GM23338 (cell line): ENCODE results near the gene PROSER2. TPM values are rescaled to one million over a fixed set of nuclear protein-coding genes. Genes with fewer than 3 reads are reported as not detected.

ENCODE experiments used
- ATAC-seq: fragments of 200-7000 bp; cut with Tn5 transposase; 3 replicates; pipeline ENCODE4 v1.9.1; 2020
- DNase-seq: peaks from one replicate; pipeline ENCODE4 v3.0.0-alpha.2; 2015; ENCODE audit warnings: low spot score
- H2AFZ ChIP-seq: fragments of 200-600 bp; sonication (generic); 2 replicates; pipeline ENCODE4 v1.8.0; 2016; ENCODE audit warnings: antibody characterized with exemption, mild to moderate bottlenecking, moderate library complexity
- H3F3A ChIP-seq: fragments of 200-600 bp; sonication (generic); replicated peaks from 2 replicates; pipeline ENCODE4 v1.8.0; 2017; ENCODE audit warnings: antibody characterized with exemption, mixed run types, low read depth
- H3K27ac ChIP-seq: fragments of 200-600 bp; sonication (generic); 2 replicates; pipeline ENCODE4 v1.6.1; 2016; ENCODE audit warnings: low read depth
- H3K27me3 ChIP-seq: fragments of 200-600 bp; sonication (generic); 2 replicates; pipeline ENCODE4 v1.8.0; 2016; ENCODE audit warnings: mild to moderate bottlenecking, mixed run types, moderate library complexity; ENCODE audit not compliant: insufficient read depth
- H3K36me3 ChIP-seq: fragments of 200-600 bp; sonication (generic); 2 replicates; pipeline ENCODE4 v1.8.0; 2016; ENCODE audit warnings: mild to moderate bottlenecking; ENCODE audit not compliant: insufficient read depth
- H3K4me1 ChIP-seq: fragments of 200-600 bp; sonication (generic); 2 replicates; pipeline ENCODE4 v1.8.0; 2016; ENCODE audit warnings: mild to moderate bottlenecking, moderate library complexity; ENCODE audit not compliant: insufficient read depth
- H3K4me2 ChIP-seq: fragments of 200-600 bp; sonication (generic); 2 replicates; pipeline ENCODE4 v1.7.1; 2017; ENCODE audit warnings: mixed run types
- H3K4me3 ChIP-seq: fragments of 200-600 bp; sonication (generic); 2 replicates; pipeline ENCODE4 v1.6.1; 2016; ENCODE audit warnings: mixed run types
- H3K79me2 ChIP-seq: fragments of 200-600 bp; sonication (generic); replicated peaks from 2 replicates; pipeline ENCODE4 v1.8.0; 2017; ENCODE audit warnings: mild to moderate bottlenecking; ENCODE audit not compliant: insufficient read depth
- H3K9me2 ChIP-seq: fragments of 200-600 bp; sonication (generic); 2 replicates; pipeline ENCODE4 v1.8.0; 2017; ENCODE audit not compliant: insufficient read depth
- H4K20me1 ChIP-seq: fragments of 200-600 bp; sonication (generic); replicated peaks from 2 replicates; pipeline ENCODE4 v1.8.0; 2017; ENCODE audit warnings: mild to moderate bottlenecking; ENCODE audit not compliant: insufficient read depth
- H3K27ac Mint-ChIP-seq: 2 replicates; pipeline ENCODE4 v1.8.0; 2020; ENCODE audit warnings: inconsistent platforms, mild to moderate bottlenecking, moderate library complexity, mixed read lengths
- H3K27me3 Mint-ChIP-seq: 3 replicates; pipeline ENCODE4 v1.8.0; 2022; ENCODE audit warnings: low read depth, mild to moderate bottlenecking, moderate library complexity, mixed read lengths, inconsistent platforms; ENCODE audit not compliant: insufficient read depth, poor library complexity
- H3K36me3 Mint-ChIP-seq: 3 replicates; pipeline ENCODE4 v1.8.0; 2021; ENCODE audit warnings: low read depth, mild to moderate bottlenecking, inconsistent platforms, moderate library complexity, mixed read lengths
- H3K4me1 Mint-ChIP-seq: 3 replicates; pipeline ENCODE4 v1.8.0; 2020; ENCODE audit warnings: mild to moderate bottlenecking, inconsistent platforms, mixed read lengths
- H3K4me3 Mint-ChIP-seq: 3 replicates; pipeline ENCODE4 v1.8.0; 2021; ENCODE audit warnings: moderate library complexity, mild to moderate bottlenecking, inconsistent platforms, mixed read lengths
- H3K9me3 Mint-ChIP-seq: 3 replicates; pipeline ENCODE4 v1.8.0; 2020; ENCODE audit warnings: moderate library complexity, mild to moderate bottlenecking, inconsistent platforms, mixed read lengths
- EZH2 ChIP-seq: fragments of 200-600 bp; sonication (generic); IDR thresholded peaks from one replicate; pipeline ENCODE4 v1.8.0; 2017; ENCODE audit warnings: antibody characterized with exemption, mild to moderate bottlenecking, low read depth; ENCODE audit not compliant: unreplicated experiment
- EZH2phosphoT487 ChIP-seq: fragments of 200-600 bp; sonication (generic); IDR thresholded peaks from one replicate; pipeline ENCODE4 v1.8.1; 2018; ENCODE audit warnings: antibody characterized with exemption; ENCODE audit not compliant: unreplicated experiment
- NANOG ChIP-seq: IDR thresholded peaks from 2 replicates; pipeline ENCODE4 v1.6.1; 2016; ENCODE audit warnings: antibody characterized with exemption, borderline replicate concordance
- POLR2AphosphoS5 ChIP-seq: IDR thresholded peaks from 2 replicates; pipeline ENCODE4 v1.6.1; 2016; ENCODE audit warnings: antibody characterized with exemption, low read depth
- STAT1 ChIP-seq: IDR thresholded peaks from one replicate; pipeline ENCODE4 v1.6.1; 2016; ENCODE audit warnings: antibody characterized with exemption; ENCODE audit not compliant: unreplicated experiment
- ZNF114 ChIP-seq: fragments of 250-450 bp; sonication (Bioruptor Pico); IDR thresholded peaks from 2 replicates; pipeline ENCODE4 v1.5.0; 2020; ENCODE audit warnings: mild to moderate bottlenecking, moderate library complexity
- ZNF331 ChIP-seq: fragments of 250-450 bp; sonication (Bioruptor Pico); IDR thresholded peaks from 2 replicates; pipeline ENCODE4 v1.5.0; 2020; ENCODE audit warnings: low read depth, mild to moderate bottlenecking, moderate library complexity
- polyA plus RNA-seq: library from polyadenylated mRNA; unstranded; fragments of >200 nt; fragmentation: Nextera tagmentation; extraction: Ambion mirVana; gene quantifications from 2 replicates; pipeline ENCODE4 v1.2.1, GENCODE V29; 2016
- total RNA-seq: library from RNA; depleted of rRNA; stranded (reverse); fragments of >200 nt; shearing (Covaris generic); gene quantifications from 2 replicates; pipeline ENCODE4 v1.2.3, GENCODE V29; 2014
- TF ChIP-seq, protein P1 (sequence below), 2 experiments: fragments of 200-600 bp in 1 of 2; sonication (generic) in 1 of 2; conservative IDR thresholded peaks; 2 replicates each; pipeline versions ENCODE4 v1.5.1 to v1.6.1; 2016 to 2017; ENCODE audit warnings: antibody characterized with exemption in 2 of 2, low read depth in 2 of 2, mild to moderate bottlenecking in 2 of 2, moderate library complexity in 1 of 2
- TF ChIP-seq, protein P2 (sequence below): IDR thresholded peaks from 2 replicates; pipeline ENCODE4 v1.6.1; 2016; ENCODE audit warnings: antibody characterized with exemption
- TF ChIP-seq, protein P3 (sequence below): fragments of 250-450 bp; sonication (Bioruptor Pico); IDR thresholded peaks from 2 replicates; pipeline ENCODE4 v1.5.0; 2020; ENCODE audit warnings: mild to moderate bottlenecking, moderate library complexity

The PROSER2 gene
- total and polyA plus RNA-seq, 2 experiments from 2014 or later: 4.2 to 10.8 TPM

DNA sequence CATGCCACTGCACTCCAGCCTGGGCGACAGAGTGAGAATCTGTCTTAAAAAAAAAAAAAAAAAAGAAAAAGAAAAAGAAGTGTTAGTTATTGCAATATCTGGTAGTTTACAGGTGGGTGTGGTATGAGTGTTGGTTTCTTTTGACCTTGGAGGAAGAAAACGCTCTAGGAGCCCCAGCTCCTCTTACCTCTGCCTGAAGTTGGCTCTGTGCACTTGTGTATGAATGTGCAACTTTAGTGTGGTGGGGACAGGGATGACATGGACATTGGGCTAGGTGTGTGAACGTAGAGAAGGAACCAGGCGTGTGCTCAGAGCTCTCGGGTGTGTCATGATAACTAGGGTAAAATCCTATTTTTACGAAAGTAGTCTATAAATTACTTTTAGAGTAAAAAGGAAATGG is 11.9 kb downstream of the PROSER2 start:
- Histone ChIP-seq H3F3A (no peaks in the 10 kb centered on the region), H3K36me3 (no peaks in the 10 kb centered on the region), H3K4me3 (no peak overlapping the region), H2AFZ (no peak overlapping the region), H3K9me2 (no peaks in the 10 kb centered on the region), H4K20me1 (no peaks in the 10 kb centered on the region), H3K79me2 (no peaks in the 10 kb centered on the region; the same call in 1 of the 2 replicates), H3K27ac (no peak overlapping the region), H3K4me1 (no peaks in the 10 kb centered on the region; the same call in 1 of the 2 replicates), H3K4me2 (no peak overlapping the region), H3K27me3 (no peaks in the 10 kb centered on the region)
- H3K27ac Mint-ChIP-seq: no peak overlapping the region
- H3K4me1 Mint-ChIP-seq: peaks cover 20% of the 10 kb centered on the region
- TF ChIP-seq, protein P1, sequence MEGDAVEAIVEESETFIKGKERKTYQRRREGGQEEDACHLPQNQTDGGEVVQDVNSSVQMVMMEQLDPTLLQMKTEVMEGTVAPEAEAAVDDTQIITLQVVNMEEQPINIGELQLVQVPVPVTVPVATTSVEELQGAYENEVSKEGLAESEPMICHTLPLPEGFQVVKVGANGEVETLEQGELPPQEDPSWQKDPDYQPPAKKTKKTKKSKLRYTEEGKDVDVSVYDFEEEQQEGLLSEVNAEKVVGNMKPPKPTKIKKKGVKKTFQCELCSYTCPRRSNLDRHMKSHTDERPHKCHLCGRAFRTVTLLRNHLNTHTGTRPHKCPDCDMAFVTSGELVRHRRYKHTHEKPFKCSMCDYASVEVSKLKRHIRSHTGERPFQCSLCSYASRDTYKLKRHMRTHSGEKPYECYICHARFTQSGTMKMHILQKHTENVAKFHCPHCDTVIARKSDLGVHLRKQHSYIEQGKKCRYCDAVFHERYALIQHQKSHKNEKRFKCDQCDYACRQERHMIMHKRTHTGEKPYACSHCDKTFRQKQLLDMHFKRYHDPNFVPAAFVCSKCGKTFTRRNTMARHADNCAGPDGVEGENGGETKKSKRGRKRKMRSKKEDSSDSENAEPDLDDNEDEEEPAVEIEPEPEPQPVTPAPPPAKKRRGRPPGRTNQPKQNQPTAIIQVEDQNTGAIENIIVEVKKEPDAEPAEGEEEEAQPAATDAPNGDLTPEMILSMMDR (conservative IDR thresholded peaks at IDR 0.05; ENCODE audit: low read depth in 2 of 2): no peak
- TF ChIP-seq EZH2phosphoT487 (no peak), ZNF114 (CRISPR knock-in tag) (no peak), NANOG (no peak), POLR2AphosphoS5 (no peak), EZH2 (no peak)
- ATAC-seq: no peak
- H3K4me3 Mint-ChIP-seq: no peak overlapping the region
- no peaks in the 10 kb centered on the region for H3K36me3 Mint-ChIP-seq
- no peaks in the 10 kb centered on the region for H3K9me3 Mint-ChIP-seq
- no peaks in the 10 kb centered on the region for H3K27me3 Mint-ChIP-seq
- DNase-seq: no peak

DNA sequence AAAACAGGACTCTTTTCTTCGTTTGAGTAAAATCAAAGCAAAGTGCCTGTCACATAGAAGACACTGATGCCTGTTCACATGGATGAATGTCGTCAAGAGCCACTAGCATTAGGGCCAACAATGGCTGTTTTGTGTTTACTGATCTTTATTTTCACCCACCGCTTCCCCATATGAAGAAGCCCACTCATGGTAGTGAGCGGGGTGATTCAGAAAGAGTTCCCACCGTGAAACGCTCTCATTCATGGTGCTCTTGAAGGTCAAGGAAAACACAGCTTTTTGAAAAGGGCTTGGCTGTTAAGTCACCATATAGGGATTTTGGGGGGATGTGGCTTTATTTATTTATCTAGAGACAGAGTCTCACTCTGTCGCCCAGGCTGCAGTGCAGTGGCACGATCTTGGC is 12.5 kb downstream of the PROSER2 start:
- no peaks in the 10 kb centered on the region for H3K9me2 ChIP-seq
- no peak overlapping the region for H2AFZ ChIP-seq
- H3K79me2 ChIP-seq: no peaks in the 10 kb centered on the region
- no peak overlapping the region for H3K27ac ChIP-seq
- Mint-ChIP-seq H3K9me3 (no peaks in the 10 kb centered on the region), H3K4me1 (peaks cover 14% of the 10 kb centered on the region), H3K27ac (no peak overlapping the region), H3K4me3 (no peak overlapping the region), H3K36me3 (no peaks in the 10 kb centered on the region), H3K27me3 (no peaks in the 10 kb centered on the region)
- H3K27me3 ChIP-seq: no peaks in the 10 kb centered on the region
- no peaks in the 10 kb centered on the region for H4K20me1 ChIP-seq
- DNase-seq (no peak), ATAC-seq (no peak)
- no peaks in the 10 kb centered on the region for H3K4me1 ChIP-seq
- no peak overlapping the region for H3K4me3 ChIP-seq
- no peak overlapping the region for H3K4me2 ChIP-seq
- H3K36me3 ChIP-seq: no peaks in the 10 kb centered on the region
- H3F3A ChIP-seq: no peaks in the 10 kb centered on the region
- TF ChIP-seq ZNF114 (CRISPR knock-in tag): no peak
- no peak for TF ChIP-seq EZH2phosphoT487
- TF ChIP-seq STAT1: no peak
- TF ChIP-seq ZNF331 (CRISPR knock-in tag): no peak
- TF ChIP-seq, protein P2, sequence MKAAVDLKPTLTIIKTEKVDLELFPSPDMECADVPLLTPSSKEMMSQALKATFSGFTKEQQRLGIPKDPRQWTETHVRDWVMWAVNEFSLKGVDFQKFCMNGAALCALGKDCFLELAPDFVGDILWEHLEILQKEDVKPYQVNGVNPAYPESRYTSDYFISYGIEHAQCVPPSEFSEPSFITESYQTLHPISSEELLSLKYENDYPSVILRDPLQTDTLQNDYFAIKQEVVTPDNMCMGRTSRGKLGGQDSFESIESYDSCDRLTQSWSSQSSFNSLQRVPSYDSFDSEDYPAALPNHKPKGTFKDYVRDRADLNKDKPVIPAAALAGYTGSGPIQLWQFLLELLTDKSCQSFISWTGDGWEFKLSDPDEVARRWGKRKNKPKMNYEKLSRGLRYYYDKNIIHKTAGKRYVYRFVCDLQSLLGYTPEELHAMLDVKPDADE: no peak
- TF ChIP-seq, protein P3, sequence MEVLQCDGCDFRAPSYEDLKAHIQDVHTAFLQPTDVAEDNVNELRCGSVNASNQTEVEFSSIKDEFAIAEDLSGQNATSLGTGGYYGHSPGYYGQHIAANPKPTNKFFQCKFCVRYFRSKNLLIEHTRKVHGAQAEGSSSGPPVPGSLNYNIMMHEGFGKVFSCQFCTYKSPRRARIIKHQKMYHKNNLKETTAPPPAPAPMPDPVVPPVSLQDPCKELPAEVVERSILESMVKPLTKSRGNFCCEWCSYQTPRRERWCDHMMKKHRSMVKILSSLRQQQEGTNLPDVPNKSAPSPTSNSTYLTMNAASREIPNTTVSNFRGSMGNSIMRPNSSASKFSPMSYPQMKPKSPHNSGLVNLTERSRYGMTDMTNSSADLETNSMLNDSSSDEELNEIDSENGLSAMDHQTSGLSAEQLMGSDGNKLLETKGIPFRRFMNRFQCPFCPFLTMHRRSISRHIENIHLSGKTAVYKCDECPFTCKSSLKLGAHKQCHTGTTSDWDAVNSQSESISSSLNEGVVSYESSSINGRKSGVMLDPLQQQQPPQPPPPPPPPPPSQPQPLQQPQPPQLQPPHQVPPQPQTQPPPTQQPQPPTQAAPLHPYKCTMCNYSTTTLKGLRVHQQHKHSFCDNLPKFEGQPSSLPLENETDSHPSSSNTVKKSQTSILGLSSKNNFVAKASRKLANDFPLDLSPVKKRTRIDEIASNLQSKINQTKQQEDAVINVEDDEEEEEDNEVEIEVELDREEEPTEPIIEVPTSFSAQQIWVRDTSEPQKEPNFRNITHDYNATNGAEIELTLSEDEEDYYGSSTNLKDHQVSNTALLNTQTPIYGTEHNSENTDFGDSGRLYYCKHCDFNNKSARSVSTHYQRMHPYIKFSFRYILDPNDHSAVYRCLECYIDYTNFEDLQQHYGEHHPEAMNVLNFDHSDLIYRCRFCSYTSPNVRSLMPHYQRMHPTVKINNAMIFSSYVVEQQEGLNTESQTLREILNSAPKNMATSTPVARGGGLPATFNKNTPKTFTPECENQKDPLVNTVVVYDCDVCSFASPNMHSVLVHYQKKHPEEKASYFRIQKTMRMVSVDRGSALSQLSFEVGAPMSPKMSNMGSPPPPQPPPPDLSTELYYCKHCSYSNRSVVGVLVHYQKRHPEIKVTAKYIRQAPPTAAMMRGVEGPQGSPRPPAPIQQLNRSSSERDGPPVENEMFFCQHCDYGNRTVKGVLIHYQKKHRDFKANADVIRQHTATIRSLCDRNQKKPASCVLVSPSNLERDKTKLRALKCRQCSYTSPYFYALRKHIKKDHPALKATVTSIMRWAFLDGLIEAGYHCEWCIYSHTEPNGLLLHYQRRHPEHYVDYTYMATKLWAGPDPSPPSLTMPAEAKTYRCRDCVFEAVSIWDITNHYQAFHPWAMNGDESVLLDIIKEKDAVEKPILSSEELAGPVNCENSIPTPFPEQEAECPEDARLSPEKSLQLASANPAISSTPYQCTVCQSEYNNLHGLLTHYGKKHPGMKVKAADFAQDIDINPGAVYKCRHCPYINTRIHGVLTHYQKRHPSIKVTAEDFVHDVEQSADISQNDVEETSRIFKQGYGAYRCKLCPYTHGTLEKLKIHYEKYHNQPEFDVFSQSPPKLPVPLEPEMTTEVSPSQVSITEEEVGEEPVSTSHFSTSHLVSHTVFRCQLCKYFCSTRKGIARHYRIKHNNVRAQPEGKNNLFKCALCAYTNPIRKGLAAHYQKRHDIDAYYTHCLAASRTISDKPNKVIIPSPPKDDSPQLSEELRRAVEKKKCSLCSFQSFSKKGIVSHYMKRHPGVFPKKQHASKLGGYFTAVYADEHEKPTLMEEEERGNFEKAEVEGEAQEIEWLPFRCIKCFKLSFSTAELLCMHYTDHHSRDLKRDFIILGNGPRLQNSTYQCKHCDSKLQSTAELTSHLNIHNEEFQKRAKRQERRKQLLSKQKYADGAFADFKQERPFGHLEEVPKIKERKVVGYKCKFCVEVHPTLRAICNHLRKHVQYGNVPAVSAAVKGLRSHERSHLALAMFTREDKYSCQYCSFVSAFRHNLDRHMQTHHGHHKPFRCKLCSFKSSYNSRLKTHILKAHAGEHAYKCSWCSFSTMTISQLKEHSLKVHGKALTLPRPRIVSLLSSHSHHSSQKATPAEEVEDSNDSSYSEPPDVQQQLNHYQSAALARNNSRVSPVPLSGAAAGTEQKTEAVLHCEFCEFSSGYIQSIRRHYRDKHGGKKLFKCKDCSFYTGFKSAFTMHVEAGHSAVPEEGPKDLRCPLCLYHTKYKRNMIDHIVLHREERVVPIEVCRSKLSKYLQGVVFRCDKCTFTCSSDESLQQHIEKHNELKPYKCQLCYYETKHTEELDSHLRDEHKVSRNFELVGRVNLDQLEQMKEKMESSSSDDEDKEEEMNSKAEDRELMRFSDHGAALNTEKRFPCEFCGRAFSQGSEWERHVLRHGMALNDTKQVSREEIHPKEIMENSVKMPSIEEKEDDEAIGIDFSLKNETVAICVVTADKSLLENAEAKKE (CRISPR knock-in tag): no peak
